WTC11 (cell line): ENCODE measurements around the gene TXNRD2. TPM values are rescaled to one million over a fixed set of nuclear protein-coding genes. Genes with fewer than 3 reads are reported as not detected.

Experiments used
- ATAC-seq: fragments of 200-7000 bp; cut with Tn5 transposase; 2 replicates; pipeline ENCODE4 v1.10.0; 2021; ENCODE audit warnings: mild to moderate bottlenecking, moderate library complexity
- CTCF ChIA-PET: fragments of 300-600 bp; sonication (Branson Sonifier 250); formaldehyde crosslinking; loops from one replicate; lab custom pipeline; 2021; ENCODE audit warnings: antibody characterized with exemption; lab: Charles Lee
- POLR2A ChIA-PET: fragments of 350-600 bp; sonication (Branson Sonifier 250); formaldehyde crosslinking; loops from one replicate; lab custom pipeline; 2021; ENCODE audit warnings: antibody characterized with exemption; lab: Charles Lee
- DNase-seq: peaks from one replicate; pipeline ENCODE4 v3.0.0; 2021; ENCODE audit warnings: low spot score
- H3K27ac Mint-ChIP-seq: 2 replicates; pipeline ENCODE4 v1.8.0; 2021; ENCODE audit warnings: mixed read lengths
- H3K27me3 Mint-ChIP-seq: 2 replicates; pipeline ENCODE4 v1.8.0; 2021; ENCODE audit warnings: low read depth, mild to moderate bottlenecking, moderate library complexity, mixed read lengths
- H3K36me3 Mint-ChIP-seq: 2 replicates; pipeline ENCODE4 v1.8.0; 2021; ENCODE audit warnings: mixed read lengths
- H3K4me1 Mint-ChIP-seq: 2 replicates; pipeline ENCODE4 v1.8.0; 2022; ENCODE audit warnings: mixed read lengths
- H3K4me3 Mint-ChIP-seq: 2 replicates; pipeline ENCODE4 v1.8.0; 2021; ENCODE audit warnings: mild to moderate bottlenecking, moderate library complexity, mixed read lengths
- H3K9me3 Mint-ChIP-seq: 2 replicates; pipeline ENCODE4 v1.8.0; 2021; ENCODE audit warnings: mixed read lengths
- ESRRA ChIP-seq: sonication (generic); formaldehyde crosslinking; IDR thresholded peaks from 2 replicates; pipeline ENCODE4 v1.8.1; 2022; ENCODE audit warnings: mild to moderate bottlenecking, missing genetic modification reagents, borderline replicate concordance
- GABPB1 ChIP-seq: sonication (generic); formaldehyde crosslinking; IDR thresholded peaks from 2 replicates; pipeline ENCODE4 v1.8.1; 2023; ENCODE audit warnings: mild to moderate bottlenecking, missing genetic modification reagents
- JAZF1 ChIP-seq: fragments of 250-450 bp; sonication (Bioruptor Pico); IDR thresholded peaks from 2 replicates; pipeline ENCODE4 v1.9.0; 2021; ENCODE audit warnings: moderate library complexity, mild to moderate bottlenecking, inconsistent platforms
- MXD4 ChIP-seq: fragments of 250-450 bp; sonication (Bioruptor Pico); IDR thresholded peaks from 2 replicates; pipeline ENCODE4 v1.8.0; 2021; ENCODE audit warnings: mild to moderate bottlenecking, moderate library complexity, borderline replicate concordance
- NFYB ChIP-seq: sonication (generic); formaldehyde crosslinking; conservative IDR thresholded peaks from 2 replicates; pipeline ENCODE4 v1.8.0; 2022; ENCODE audit warnings: low read depth, missing genetic modification reagents
- NR3C1 ChIP-seq: sonication (generic); formaldehyde crosslinking; conservative IDR thresholded peaks from 2 replicates; pipeline ENCODE4 v1.8.1; 2023; ENCODE audit warnings: low read depth, mild to moderate bottlenecking, missing genetic modification reagents
- RORB ChIP-seq: fragments of 250-450 bp; sonication (Bioruptor Pico); IDR thresholded peaks from 2 replicates; pipeline ENCODE4 v1.9.0; 2021; ENCODE audit warnings: mild to moderate bottlenecking
- TCF7 ChIP-seq: sonication (generic); formaldehyde crosslinking; IDR thresholded peaks from 2 replicates; pipeline ENCODE4 v1.8.0; 2022; ENCODE audit warnings: mild to moderate bottlenecking, low read depth, missing genetic modification reagents, moderate library complexity
- ZNF121 ChIP-seq: sonication (generic); formaldehyde crosslinking; IDR thresholded peaks from 2 replicates; pipeline ENCODE4 v1.8.0; 2023; ENCODE audit warnings: missing genetic modification reagents
- ZNF219 ChIP-seq: sonication (generic); formaldehyde crosslinking; IDR thresholded peaks from 2 replicates; pipeline ENCODE4 v1.8.0; 2023; ENCODE audit warnings: missing genetic modification reagents, mild to moderate bottlenecking, borderline replicate concordance
- ZNF232 ChIP-seq: sonication (generic); formaldehyde crosslinking; IDR thresholded peaks from 2 replicates; pipeline ENCODE4 v1.8.0; 2022; ENCODE audit warnings: mild to moderate bottlenecking, missing genetic modification reagents
- total RNA-seq: library from RNA; stranded (reverse); gene quantifications from 3 replicates; pipeline ENCODE4 v1.2.3, GENCODE V29; 2021
- TF ChIP-seq, protein P1 (sequence below): sonication (generic); formaldehyde crosslinking; IDR thresholded peaks from 2 replicates; pipeline ENCODE4 v1.8.0; 2023; ENCODE audit warnings: mild to moderate bottlenecking, missing genetic modification reagents
- TF ChIP-seq, protein P2 (sequence below): fragments of 250-450 bp; sonication (Bioruptor Pico); IDR thresholded peaks from 2 replicates; pipeline ENCODE4 v1.8.0; 2021; ENCODE audit warnings: mild to moderate bottlenecking
- TF ChIP-seq, protein P3 (sequence below): fragments of 250-450 bp; sonication (Bioruptor Pico); IDR thresholded peaks from 2 replicates; pipeline ENCODE4 v1.9.0; 2021; ENCODE audit warnings: mild to moderate bottlenecking, borderline replicate concordance
- TF ChIP-seq, protein P4 (sequence below): sonication (generic); formaldehyde crosslinking; IDR thresholded peaks from 2 replicates; pipeline ENCODE4 v1.8.0; 2022; ENCODE audit warnings: mild to moderate bottlenecking, missing genetic modification reagents
- TF ChIP-seq, protein P5 (sequence below): sonication (generic); formaldehyde crosslinking; IDR thresholded peaks from 2 replicates; pipeline ENCODE4 v1.8.1; 2022; ENCODE audit warnings: low read depth, mild to moderate bottlenecking, moderate library complexity, missing genetic modification reagents, borderline replicate concordance
- TF ChIP-seq, protein P6 (sequence below): fragments of 200-600 bp; IDR thresholded peaks from 2 replicates; pipeline ENCODE4 v1.8.0; 2022; ENCODE audit warnings: antibody characterized with exemption
- TF ChIP-seq, protein P7 (sequence below): sonication (generic); formaldehyde crosslinking; IDR thresholded peaks from 2 replicates; pipeline ENCODE4 v1.8.0; 2022; ENCODE audit warnings: mild to moderate bottlenecking, missing genetic modification reagents

The TXNRD2 gene
- total RNA-seq, 1 experiment from 2014 or later: 15.9 TPM

DNA sequence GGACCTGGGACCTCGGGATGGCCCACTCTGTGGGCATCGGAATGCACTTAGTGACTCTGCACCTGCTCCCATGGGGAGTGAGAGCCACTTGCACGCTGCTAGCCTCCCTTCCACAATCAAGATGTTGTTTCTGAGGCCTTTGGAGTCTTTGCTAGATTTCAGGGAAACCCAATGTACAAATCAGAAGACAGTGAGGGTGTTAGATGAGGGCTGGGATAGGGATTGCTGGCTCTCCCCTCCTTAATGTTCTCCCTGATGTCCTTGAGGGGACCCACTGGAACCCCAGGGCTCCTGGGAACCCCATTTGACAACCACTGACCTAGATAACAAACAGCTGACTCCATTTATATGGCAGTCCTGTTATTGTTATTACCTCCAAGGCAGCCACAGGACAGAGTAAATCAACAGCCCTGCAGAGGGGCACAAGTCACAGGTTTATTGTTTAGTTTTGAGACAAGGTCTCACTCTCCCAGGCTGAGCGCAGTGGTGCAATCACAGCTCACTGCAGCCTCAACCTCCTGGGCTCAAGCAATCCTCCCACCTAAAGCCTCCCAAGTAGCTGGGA is 31.4 kb downstream of the TXNRD2 start:
- TF ChIP-seq ESRRA (CRISPR knock-in tag) (no peak), JAZF1 (no peak), ZNF232 (CRISPR knock-in tag) (no peak), ZNF219 (CRISPR knock-in tag) (no peak), NR3C1 (no peak), TCF7 (no peak), NFYB (CRISPR knock-in tag) (no peak), ZNF121 (CRISPR knock-in tag) (no peak), GABPB1 (CRISPR knock-in tag) (no peak), RORB (CRISPR knock-in tag) (no peak), MXD4 (CRISPR knock-in tag) (no peak)
- TF ChIP-seq, protein P1, sequence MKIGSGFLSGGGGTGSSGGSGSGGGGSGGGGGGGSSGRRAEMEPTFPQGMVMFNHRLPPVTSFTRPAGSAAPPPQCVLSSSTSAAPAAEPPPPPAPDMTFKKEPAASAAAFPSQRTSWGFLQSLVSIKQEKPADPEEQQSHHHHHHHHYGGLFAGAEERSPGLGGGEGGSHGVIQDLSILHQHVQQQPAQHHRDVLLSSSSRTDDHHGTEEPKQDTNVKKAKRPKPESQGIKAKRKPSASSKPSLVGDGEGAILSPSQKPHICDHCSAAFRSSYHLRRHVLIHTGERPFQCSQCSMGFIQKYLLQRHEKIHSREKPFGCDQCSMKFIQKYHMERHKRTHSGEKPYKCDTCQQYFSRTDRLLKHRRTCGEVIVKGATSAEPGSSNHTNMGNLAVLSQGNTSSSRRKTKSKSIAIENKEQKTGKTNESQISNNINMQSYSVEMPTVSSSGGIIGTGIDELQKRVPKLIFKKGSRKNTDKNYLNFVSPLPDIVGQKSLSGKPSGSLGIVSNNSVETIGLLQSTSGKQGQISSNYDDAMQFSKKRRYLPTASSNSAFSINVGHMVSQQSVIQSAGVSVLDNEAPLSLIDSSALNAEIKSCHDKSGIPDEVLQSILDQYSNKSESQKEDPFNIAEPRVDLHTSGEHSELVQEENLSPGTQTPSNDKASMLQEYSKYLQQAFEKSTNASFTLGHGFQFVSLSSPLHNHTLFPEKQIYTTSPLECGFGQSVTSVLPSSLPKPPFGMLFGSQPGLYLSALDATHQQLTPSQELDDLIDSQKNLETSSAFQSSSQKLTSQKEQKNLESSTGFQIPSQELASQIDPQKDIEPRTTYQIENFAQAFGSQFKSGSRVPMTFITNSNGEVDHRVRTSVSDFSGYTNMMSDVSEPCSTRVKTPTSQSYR (CRISPR knock-in tag): no peak
- TF ChIP-seq, protein P2, sequence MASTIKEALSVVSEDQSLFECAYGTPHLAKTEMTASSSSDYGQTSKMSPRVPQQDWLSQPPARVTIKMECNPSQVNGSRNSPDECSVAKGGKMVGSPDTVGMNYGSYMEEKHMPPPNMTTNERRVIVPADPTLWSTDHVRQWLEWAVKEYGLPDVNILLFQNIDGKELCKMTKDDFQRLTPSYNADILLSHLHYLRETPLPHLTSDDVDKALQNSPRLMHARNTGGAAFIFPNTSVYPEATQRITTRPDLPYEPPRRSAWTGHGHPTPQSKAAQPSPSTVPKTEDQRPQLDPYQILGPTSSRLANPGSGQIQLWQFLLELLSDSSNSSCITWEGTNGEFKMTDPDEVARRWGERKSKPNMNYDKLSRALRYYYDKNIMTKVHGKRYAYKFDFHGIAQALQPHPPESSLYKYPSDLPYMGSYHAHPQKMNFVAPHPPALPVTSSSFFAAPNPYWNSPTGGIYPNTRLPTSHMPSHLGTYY: no peak
- TF ChIP-seq, protein P3, sequence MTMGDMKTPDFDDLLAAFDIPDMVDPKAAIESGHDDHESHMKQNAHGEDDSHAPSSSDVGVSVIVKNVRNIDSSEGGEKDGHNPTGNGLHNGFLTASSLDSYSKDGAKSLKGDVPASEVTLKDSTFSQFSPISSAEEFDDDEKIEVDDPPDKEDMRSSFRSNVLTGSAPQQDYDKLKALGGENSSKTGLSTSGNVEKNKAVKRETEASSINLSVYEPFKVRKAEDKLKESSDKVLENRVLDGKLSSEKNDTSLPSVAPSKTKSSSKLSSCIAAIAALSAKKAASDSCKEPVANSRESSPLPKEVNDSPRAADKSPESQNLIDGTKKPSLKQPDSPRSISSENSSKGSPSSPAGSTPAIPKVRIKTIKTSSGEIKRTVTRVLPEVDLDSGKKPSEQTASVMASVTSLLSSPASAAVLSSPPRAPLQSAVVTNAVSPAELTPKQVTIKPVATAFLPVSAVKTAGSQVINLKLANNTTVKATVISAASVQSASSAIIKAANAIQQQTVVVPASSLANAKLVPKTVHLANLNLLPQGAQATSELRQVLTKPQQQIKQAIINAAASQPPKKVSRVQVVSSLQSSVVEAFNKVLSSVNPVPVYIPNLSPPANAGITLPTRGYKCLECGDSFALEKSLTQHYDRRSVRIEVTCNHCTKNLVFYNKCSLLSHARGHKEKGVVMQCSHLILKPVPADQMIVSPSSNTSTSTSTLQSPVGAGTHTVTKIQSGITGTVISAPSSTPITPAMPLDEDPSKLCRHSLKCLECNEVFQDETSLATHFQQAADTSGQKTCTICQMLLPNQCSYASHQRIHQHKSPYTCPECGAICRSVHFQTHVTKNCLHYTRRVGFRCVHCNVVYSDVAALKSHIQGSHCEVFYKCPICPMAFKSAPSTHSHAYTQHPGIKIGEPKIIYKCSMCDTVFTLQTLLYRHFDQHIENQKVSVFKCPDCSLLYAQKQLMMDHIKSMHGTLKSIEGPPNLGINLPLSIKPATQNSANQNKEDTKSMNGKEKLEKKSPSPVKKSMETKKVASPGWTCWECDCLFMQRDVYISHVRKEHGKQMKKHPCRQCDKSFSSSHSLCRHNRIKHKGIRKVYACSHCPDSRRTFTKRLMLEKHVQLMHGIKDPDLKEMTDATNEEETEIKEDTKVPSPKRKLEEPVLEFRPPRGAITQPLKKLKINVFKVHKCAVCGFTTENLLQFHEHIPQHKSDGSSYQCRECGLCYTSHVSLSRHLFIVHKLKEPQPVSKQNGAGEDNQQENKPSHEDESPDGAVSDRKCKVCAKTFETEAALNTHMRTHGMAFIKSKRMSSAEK (CRISPR knock-in tag): no peak
- TF ChIP-seq, protein P4, sequence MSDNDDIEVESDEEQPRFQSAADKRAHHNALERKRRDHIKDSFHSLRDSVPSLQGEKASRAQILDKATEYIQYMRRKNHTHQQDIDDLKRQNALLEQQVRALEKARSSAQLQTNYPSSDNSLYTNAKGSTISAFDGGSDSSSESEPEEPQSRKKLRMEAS: no peak
- TF ChIP-seq, protein P5, sequence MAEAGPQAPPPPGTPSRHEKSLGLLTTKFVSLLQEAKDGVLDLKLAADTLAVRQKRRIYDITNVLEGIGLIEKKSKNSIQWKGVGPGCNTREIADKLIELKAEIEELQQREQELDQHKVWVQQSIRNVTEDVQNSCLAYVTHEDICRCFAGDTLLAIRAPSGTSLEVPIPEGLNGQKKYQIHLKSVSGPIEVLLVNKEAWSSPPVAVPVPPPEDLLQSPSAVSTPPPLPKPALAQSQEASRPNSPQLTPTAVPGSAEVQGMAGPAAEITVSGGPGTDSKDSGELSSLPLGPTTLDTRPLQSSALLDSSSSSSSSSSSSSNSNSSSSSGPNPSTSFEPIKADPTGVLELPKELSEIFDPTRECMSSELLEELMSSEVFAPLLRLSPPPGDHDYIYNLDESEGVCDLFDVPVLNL (CRISPR knock-in tag): no peak
- TF ChIP-seq, protein P6, sequence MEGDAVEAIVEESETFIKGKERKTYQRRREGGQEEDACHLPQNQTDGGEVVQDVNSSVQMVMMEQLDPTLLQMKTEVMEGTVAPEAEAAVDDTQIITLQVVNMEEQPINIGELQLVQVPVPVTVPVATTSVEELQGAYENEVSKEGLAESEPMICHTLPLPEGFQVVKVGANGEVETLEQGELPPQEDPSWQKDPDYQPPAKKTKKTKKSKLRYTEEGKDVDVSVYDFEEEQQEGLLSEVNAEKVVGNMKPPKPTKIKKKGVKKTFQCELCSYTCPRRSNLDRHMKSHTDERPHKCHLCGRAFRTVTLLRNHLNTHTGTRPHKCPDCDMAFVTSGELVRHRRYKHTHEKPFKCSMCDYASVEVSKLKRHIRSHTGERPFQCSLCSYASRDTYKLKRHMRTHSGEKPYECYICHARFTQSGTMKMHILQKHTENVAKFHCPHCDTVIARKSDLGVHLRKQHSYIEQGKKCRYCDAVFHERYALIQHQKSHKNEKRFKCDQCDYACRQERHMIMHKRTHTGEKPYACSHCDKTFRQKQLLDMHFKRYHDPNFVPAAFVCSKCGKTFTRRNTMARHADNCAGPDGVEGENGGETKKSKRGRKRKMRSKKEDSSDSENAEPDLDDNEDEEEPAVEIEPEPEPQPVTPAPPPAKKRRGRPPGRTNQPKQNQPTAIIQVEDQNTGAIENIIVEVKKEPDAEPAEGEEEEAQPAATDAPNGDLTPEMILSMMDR: no peak; the same call in 1 of the 2 replicates
- TF ChIP-seq, protein P7, sequence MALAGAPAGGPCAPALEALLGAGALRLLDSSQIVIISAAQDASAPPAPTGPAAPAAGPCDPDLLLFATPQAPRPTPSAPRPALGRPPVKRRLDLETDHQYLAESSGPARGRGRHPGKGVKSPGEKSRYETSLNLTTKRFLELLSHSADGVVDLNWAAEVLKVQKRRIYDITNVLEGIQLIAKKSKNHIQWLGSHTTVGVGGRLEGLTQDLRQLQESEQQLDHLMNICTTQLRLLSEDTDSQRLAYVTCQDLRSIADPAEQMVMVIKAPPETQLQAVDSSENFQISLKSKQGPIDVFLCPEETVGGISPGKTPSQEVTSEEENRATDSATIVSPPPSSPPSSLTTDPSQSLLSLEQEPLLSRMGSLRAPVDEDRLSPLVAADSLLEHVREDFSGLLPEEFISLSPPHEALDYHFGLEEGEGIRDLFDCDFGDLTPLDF (CRISPR knock-in tag): no peak
- ATAC-seq (no peak), DNase-seq (no peak)
- POLR2A ChIA-PET: interaction anchor here (0.6 kb wide), 1 partner anchor 387 kb away, joined by 3 read pairs; no protein-coding TSS in a partner anchor
- peaks cover 17% of the 10 kb centered on the region for H3K36me3 Mint-ChIP-seq
- CTCF ChIA-PET: interaction anchor here (0.6 to 4.8 kb wide), 59 partner anchors 8 to 278 kb away, joined by 3 to 155 read pairs (median 5); partner anchors contain the start of genes GNB1L, GP1BB, RTL10 and TANGO2
- H3K27ac Mint-ChIP-seq: no peak overlapping the region
- H3K9me3 Mint-ChIP-seq: peaks cover 9% of the 10 kb centered on the region
- H3K27me3 Mint-ChIP-seq: no peaks in the 10 kb centered on the region
- H3K4me3 Mint-ChIP-seq: no peak overlapping the region
- no peaks in the 10 kb centered on the region; the same call in 1 of the 2 replicates for H3K4me1 Mint-ChIP-seq
